Activated effector memory CD4-positive, alpha-beta T cell treated with Interleukin-2 at 50 U/mL for 16 hours (primary cell): Measurements from ENCODE around the gene TAPBP.
A peak's percentile ranks its signal among the peaks of the same experiment; 100 is the strongest.
"Not testable (repeated sequence)": the region's sequence is repeated elsewhere in the genome, so short reads cannot be mapped to it uniquely, and the experiment has no call there.

Experiments used
- DNase-seq: peaks from one replicate; pipeline ENCODE4 v3.0.0-alpha.2; 2020

Gene TAPBP

DNA sequence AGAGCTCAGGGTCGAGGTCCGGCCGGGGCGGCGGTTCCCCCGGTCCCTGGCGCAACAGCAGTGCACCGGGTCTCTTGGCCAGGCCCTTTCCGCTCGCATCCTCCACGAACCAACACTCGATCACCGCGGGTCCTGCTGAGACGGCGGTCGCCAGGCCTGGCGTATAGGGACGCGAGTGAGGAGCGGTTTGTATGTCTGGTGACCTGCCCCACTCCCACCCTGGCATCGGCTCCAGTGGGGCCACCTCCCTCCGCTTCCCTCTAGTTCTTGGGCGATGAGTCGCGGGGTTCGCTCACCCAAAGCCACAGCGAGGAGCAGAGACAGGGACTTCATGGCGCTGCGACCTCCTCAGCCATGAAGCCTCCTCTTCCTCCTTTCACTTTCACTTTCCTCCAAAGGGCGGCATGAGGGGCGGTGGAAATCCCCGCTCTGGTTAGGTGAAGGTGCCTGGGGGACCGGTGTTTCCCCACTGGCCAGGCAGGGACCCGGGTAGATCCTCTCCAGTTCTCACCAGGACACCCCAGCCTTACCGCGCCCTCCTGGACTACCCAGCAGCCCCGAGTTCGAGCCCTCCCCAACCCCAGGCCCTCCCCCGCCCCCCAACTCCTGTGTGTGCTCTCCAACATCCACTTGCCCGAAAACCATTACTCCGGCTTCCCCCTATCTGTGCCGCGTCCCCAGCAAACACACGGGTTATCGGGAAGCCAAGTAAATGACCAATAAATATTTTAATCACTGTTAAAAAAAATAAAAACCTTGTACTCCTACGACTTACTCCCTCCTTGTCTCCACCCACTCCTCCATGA lies at the start of gene TAPBP:
TAPBP (minus strand) TSS at position 370 of the 806 bp plus-strand sequence; CDS start at position 333, 37 bp downstream.
- peak; percentile 69 for DNase-seq

DNA sequence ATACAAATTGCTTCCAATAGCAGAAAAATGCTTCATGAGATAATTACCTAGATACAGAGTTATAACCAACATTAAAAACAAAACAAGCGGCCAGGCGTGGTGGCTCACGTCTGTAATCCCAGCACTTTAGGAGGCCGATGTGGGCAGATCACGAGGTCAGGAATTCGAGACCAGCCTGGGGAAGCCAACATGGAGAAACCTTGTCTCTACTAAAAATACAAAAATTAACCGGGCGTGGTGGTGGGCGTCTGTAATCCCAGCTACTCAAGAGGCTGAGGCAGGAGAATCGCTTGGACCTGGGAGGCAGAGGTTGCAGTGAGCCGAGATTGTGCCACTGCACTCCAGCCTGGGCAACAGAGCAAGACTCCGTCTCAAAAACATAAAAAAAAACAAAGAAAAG lies 49.6 kb upstream of the TAPBP start:
- not testable (repeated sequence) for DNase-seq

GRCh38 chr6:33359331-33359730 lies 45.5 kb upstream of the TAPBP start:
- no peak for DNase-seq

- DNase-seq = not testable (repeated sequence)
These were observed 43.4 kb upstream of the TAPBP start for GRCh38 chr6:33357160-33357871.

GRCh38 chr6:33356295-33356694 lies 42.4 kb upstream of the TAPBP start:
- no peak for DNase-seq

DNA sequence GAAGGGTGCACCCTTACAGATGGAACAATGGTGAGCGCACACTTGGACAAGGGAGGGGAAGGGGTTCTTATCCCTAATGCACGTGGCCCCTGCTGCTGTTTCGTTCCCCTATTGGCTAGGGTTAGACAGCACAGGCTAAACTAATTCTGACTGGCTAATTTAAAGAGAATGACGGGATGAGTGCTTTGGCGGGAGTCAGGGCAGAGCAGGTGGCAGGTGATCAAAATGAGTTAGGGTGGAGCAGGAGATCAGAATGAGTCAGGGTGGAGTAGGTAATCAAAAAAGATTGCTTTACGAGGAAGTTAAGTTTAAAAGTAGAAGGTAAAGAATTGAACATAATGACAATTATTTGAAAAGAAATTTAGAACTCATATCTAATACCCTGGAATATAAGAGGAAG lies 42.0 kb upstream of the TAPBP start:
- DNase-seq = not testable (repeated sequence)

GRCh38 chr6:33347816-33348215 lies 33.9 kb upstream of the TAPBP start:
- no peak for DNase-seq

- not testable (repeated sequence) for DNase-seq
These were observed 33.1 kb upstream of the TAPBP start for GRCh38 chr6:33346972-33347371.

- DNase-seq = peak; percentile 53
These were observed 31.1 kb upstream of the TAPBP start for GRCh38 chr6:33344701-33345697.

- DNase-seq = peak; percentile 50
These were observed 30.2 kb upstream of the TAPBP start for GRCh38 chr6:33343953-33344611.

DNA sequence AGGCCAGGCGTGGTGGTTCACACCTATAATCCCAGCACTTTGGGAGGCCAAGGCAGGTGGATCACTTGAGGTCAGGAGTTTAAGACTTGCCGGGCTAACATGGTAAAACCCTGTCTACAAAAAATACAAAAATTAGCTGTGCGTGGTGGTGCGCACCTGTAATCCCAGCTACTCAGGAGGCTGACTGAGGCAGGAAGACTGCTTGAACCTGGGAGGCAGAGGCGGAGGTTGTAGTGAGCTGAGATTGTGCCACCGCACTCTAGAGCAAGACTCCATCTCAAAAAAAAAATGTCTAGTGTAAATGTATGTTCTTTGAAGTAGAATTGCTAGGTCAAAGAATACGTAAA lies 29.7 kb upstream of the TAPBP start:
- DNase-seq = not testable (repeated sequence)

DNA sequence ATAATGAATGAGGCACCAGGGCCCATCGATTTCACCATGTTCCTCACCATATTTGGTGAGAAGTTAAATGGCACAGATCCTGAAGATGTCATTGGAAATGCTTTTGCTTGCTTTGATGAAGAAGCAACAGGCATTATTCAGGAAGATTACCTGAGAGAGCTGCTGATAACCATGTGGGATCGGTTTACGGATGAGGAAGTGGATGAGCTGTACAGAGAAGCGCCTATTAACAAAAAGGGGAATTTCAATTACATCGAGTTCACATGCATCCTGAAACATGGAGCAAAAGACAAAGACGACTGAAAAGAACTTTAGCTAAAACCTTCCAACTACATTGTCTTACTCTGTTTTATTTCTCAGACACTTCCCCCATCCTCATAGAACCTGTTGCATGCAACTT lies 25.3 kb upstream of the TAPBP start:
- DNase-seq = no peak

- no peak for DNase-seq
These were observed 22.6 kb upstream of the TAPBP start for GRCh38 chr6:33336495-33336894.

- no peak for DNase-seq
These were observed 22.0 kb upstream of the TAPBP start for GRCh38 chr6:33335916-33336315.

GRCh38 chr6:33333666-33334065 lies 19.8 kb upstream of the TAPBP start:
- DNase-seq = no peak

- DNase-seq = no peak
These were observed 16.9 kb upstream of the TAPBP start for GRCh38 chr6:33330736-33331135.

- no peak for DNase-seq
These were observed 15.2 kb upstream of the TAPBP start for GRCh38 chr6:33329058-33329457.

- no peak for DNase-seq
These were observed 10.2 kb upstream of the TAPBP start for GRCh38 chr6:33324125-33324524.

GRCh38 chr6:33323623-33323948 lies 9.7 kb upstream of the TAPBP start:
- DNase-seq = peak; percentile 14

DNA sequence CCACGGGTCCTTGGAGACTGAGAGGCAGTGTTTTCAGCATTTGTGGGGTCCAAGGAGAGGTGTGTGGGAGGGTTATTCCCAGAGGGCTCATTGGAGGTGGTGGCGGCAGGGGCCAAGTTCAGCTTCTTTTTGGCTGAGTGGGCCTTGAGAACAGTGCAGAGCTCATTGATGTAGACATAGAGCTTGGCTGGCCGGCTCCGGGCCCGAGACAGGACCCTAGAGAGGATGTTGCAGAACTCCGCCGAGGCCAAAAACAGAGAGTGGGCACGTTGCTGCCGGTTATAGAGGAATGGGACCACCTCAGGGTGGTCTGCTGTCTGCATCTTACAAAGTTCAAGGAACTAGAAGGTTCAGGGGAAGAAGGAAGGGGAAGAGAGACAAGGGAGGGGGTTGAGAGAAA lies 7.3 kb upstream of the TAPBP start:
- DNase-seq = no peak

DNA sequence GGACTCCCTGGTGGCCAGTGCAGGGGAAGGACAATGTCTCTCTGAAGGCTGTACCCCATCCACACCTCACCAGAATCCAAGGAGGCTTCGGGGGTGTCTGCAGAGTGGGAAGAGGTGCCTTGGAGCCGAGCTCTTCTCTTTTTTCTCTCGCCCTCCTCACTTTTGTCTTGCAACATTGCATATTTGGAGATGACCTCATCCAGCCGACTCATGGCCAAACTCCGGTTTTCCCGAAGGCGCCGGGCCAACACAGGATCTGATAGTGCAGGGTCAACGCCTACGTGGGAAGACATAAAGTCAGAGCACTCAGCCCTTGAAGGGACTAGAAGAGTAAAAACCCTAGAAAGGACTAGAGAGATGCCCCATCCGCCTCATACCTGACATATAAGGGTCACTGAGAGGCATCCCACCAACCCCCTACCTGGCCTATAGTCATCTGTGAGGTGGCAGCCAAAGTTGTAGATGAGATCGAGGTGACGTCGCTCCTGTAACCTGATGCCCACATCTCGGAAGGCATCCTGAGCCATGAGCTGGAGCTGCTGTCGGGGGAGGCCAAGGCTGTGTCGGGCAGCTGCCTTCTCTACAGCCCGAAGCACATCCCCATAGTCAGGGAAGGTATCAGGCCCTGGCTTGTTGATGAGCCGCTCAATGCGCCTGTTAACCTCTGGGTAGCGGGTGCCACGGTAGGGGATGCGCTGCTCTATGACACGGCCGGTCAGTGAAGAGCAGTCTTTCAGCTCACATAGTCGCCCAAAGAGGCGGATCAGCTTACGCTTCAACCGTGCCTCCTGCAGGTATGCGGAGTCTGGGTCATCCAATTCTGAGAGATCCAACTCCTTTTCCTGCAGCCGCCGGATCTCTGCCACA lies 6.7 kb upstream of the TAPBP start:
- no peak for DNase-seq

- DNase-seq = no peak
These were observed 6.0 kb upstream of the TAPBP start for GRCh38 chr6:33319939-33320314.
